BLaER1 treated with 17β-estradiol and CSF1 and Interleukin-3, amounts not matched to agents 10 nM and 100 nM (cell line): ENCODE results near the gene JAG1.
"Not testable (repeated sequence)": the region's sequence is repeated elsewhere in the genome, so short reads cannot be mapped to it uniquely, and the experiment has no call there.

Experiments used
- H3K27ac ChIP-seq, 11 experiments: shearing (Covaris generic); formaldehyde crosslinking; 2 replicates each; pipeline ENCODE4 v1.8.1; 2022
- H3K27me3 ChIP-seq, 11 experiments: shearing (Covaris generic); formaldehyde crosslinking; 2 replicates each; pipeline ENCODE4 v1.8.1; 2022
- H3K36me3 ChIP-seq, 11 experiments: shearing (Covaris generic); formaldehyde crosslinking; 2 replicates each; pipeline ENCODE4 v1.8.1; 2022
- H3K4me1 ChIP-seq, 10 experiments: shearing (Covaris generic); formaldehyde crosslinking; 2 replicates each; pipeline ENCODE4 v1.8.1; 2022
- H3K4me2 ChIP-seq, 11 experiments: shearing (Covaris generic); formaldehyde crosslinking; 2 replicates each; pipeline ENCODE4 v1.8.1; 2022
- H3K4me3 ChIP-seq, 10 experiments: shearing (Covaris generic); formaldehyde crosslinking; 2 replicates each; pipeline ENCODE4 v1.8.1; 2022
- H3K9ac ChIP-seq, 11 experiments: shearing (Covaris generic); formaldehyde crosslinking; 2 replicates each; pipeline ENCODE4 v1.8.1; 2022
- H3K9me3 ChIP-seq, 11 experiments: shearing (Covaris generic); formaldehyde crosslinking; replicated peaks in 1 of 11; 2 replicates each; pipeline ENCODE4 v1.8.1; 2022
- H4K20me1 ChIP-seq, 11 experiments: shearing (Covaris generic); formaldehyde crosslinking; 2 replicates each; pipeline ENCODE4 v1.8.1; 2022
- Cebpa-rat ChIP-seq, 11 experiments: shearing (Covaris generic); IDR thresholded peaks; 2 replicates each; pipeline ENCODE4 v1.8.1; 2022

Gene JAG1

DNA sequence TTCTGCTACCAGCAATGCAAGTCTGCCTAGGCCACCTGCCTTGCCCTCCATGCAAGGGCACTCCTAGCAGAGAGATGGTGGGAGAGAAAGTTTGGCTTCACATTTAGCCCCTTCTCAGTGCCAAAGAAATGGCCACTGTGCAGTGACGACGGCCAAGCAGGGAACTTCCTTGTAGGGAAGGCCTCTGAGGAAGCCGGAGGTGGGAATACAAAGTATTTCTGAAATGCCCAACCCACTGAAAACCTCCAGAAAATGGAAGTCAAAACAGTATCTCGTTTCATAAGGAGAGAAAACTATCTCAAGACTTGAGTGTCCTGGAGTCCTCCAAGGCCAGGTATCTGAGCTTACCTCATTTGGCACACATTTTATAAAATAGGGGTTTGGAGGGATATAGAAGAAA is 42.7 kb downstream of the JAG1 start:
- no peak for TF ChIP-seq Cebpa-rat (IDR thresholded peaks at IDR 0.05)
- Histone ChIP-seq H3K4me2 (no peak overlapping the region), H3K9ac (no peak overlapping the region), H4K20me1 (peaks cover 0 to 6% (median 0%) of the 10 kb centered on the region in 11 experiments; a peak in 1 of 22 replicates), H3K27ac (no peak overlapping the region), H3K27me3 (peaks cover 0 to 20% (median 0%) of the 10 kb centered on the region in 11 experiments; a peak in 4 of 22 replicates), H3K4me1 (peaks cover 23 to 40% (median 32%) of the 10 kb centered on the region in 10 experiments), H3K36me3 (peaks cover 0 to 5% (median 0%) of the 10 kb centered on the region in 11 experiments; a peak in 2 of 22 replicates), H3K4me3 (no peak overlapping the region), H3K9me3 (no peaks in the 10 kb centered on the region)

DNA sequence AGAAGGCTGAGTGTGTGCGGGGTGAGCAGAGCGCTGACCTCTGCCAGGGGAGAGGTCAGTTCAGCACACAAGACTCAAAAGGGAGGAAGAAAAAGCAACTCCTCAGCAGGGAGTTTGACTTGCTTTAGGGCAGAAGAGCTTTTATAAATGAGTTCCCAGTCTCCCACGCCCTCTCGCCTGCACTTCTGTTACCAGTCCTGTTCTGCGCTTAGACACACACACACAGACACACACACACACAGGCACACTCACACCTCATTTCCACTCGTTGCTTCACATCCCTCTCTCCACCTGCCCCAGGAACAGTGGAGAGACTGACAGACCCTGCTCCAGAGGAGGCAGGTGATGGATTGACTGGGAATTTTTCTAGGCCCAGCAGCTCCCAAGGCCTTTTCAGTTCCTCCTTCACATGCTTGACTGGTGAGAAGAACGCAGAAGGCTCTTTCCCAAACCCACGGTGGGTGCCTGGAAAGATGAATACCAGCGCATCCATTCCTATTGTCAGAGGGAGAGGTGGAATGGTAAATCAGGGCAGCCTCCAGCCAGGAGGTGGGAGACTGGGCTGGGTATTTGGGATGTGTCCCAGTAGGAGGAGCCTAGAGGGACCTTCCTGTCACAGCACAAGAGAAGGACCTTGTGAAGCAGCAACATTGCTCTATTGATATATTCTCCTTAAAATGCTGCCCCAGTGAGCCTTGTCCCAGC is 43.7 kb downstream of the JAG1 start:
- Histone ChIP-seq H3K4me3 (no peak overlapping the region), H3K27me3 (peaks cover 0 to 20% (median 0%) of the 10 kb centered on the region in 11 experiments; a peak in 4 of 22 replicates), H3K9ac (no peak overlapping the region), H4K20me1 (peaks cover 0 to 6% (median 0%) of the 10 kb centered on the region in 11 experiments; a peak in 1 of 22 replicates), H3K4me2 (no peak overlapping the region), H3K4me1 (peaks cover 16 to 30% (median 21%) of the 10 kb centered on the region in 10 experiments), H3K27ac (no peak overlapping the region), H3K9me3 (no peaks in the 10 kb centered on the region), H3K36me3 (peaks cover 0 to 5% (median 0%) of the 10 kb centered on the region in 11 experiments; a peak in 2 of 22 replicates)
- no peak for TF ChIP-seq Cebpa-rat (IDR thresholded peaks at IDR 0.05)

GRCh38 chr20:10626896-10627295 is 46.9 kb downstream of the JAG1 start:
- H3K4me3 ChIP-seq, result no peak overlapping the region
- H3K36me3 ChIP-seq, result peaks cover 0 to 14% (median 6%) of the 10 kb centered on the region in 11 experiments; a peak in 8 of 22 replicates
- TF ChIP-seq Cebpa-rat (IDR thresholded peaks at IDR 0.05), result no peak
- no peak overlapping the region for H3K27ac ChIP-seq
- H3K4me1 ChIP-seq, result peaks cover 0 to 6% (median 0%) of the 10 kb centered on the region in 10 experiments; a peak in 1 of 20 replicates
- H3K27me3 ChIP-seq, result no peaks in the 10 kb centered on the region
- no peaks in the 10 kb centered on the region for H4K20me1 ChIP-seq
- no peak overlapping the region for H3K9ac ChIP-seq
- 0 out of 22 replicates have a peak, but pooled peaks cover 0 to 6% (median 0%) of the 10 kb centered on the region in 11 experiments for H3K9me3 ChIP-seq
- H3K4me2 ChIP-seq, result no peak overlapping the region

DNA sequence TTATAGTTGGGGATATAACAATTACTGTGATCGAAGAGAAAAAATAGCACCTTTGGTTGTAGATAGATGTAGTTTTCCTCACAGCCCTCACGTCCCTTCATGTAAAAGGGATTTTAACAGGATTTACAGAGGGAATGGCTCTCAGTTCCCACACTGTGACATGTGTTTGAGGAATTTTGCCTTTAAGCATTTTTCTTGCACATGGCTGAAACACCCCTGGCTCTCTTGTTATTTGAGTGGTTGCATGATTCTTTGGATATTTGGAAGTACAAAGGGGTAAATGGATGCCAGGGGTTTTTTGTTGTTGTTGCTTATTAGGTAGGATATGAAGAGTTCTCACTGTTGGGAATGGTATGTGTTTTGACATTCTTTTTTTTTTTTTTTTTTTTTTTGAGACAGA is 48.2 kb downstream of the JAG1 start:
- no peak overlapping the region for H3K9ac ChIP-seq
- H4K20me1 ChIP-seq, result no peaks in the 10 kb centered on the region
- H3K27me3 ChIP-seq, result no peaks in the 10 kb centered on the region
- peaks cover 0 to 14% (median 6%) of the 10 kb centered on the region in 11 experiments; a peak in 8 of 22 replicates for H3K36me3 ChIP-seq
- H3K4me2 ChIP-seq, result no peak overlapping the region
- H3K4me3 ChIP-seq, result no peak overlapping the region
- H3K9me3 ChIP-seq, result 0 out of 22 replicates have a peak, but pooled peaks cover 0 to 6% (median 0%) of the 10 kb centered on the region in 11 experiments
- TF ChIP-seq Cebpa-rat (IDR thresholded peaks at IDR 0.05), result no peak
- H3K27ac ChIP-seq, result no peak overlapping the region
- peaks cover 0 to 6% (median 0%) of the 10 kb centered on the region in 10 experiments; a peak in 2 of 20 replicates for H3K4me1 ChIP-seq

DNA sequence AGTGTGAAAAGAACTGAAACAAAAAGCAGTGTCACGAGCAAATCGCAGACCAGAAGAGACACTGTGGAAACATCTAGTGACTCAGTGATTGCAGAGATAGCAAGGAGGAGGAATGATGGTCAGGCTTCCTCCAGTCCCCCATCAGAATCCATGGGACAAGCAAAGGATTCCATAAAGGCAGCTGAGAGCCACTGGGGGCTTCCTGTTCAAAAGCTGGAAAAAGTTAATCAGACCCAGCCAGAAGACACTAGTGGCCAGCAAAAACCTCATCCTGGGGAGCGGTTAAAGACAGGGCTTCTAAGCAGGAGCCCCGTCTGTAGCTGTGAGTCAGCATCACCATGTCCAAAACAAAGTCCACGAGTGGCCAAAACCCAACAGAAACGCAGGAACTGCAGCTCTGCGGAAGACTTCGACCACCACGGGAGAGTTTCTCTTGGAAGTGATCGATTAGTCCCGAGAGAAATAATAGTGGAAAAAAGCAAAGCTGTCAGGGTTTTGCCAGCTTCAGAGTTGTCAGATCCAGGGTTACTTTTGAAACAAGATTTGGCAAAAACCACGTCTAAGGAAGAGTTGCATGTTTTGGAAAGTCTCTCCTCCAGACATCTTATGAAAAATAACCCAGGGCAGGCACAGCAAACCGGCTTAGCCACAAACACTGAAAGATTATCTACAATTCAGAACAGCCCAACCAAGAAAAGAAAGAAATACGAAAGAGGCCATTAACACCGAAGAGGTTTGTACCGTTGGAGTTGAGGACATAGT is 51.0 kb downstream of the JAG1 start:
- Histone ChIP-seq H3K4me3 (no peak overlapping the region), H3K9ac (no peak overlapping the region), H3K36me3 (peaks cover 0 to 14% (median 6%) of the 10 kb centered on the region in 11 experiments; a peak in 8 of 22 replicates), H3K27ac (no peak overlapping the region), H3K9me3 (0 out of 22 replicates have a peak, but pooled peaks cover 0 to 6% (median 0%) of the 10 kb centered on the region in 11 experiments), H4K20me1 (no peaks in the 10 kb centered on the region), H3K4me1 (no peaks in the 10 kb centered on the region; a peak in 1 of 20 replicates), H3K4me2 (no peak overlapping the region), H3K27me3 (no peaks in the 10 kb centered on the region)
- TF ChIP-seq Cebpa-rat (IDR thresholded peaks at IDR 0.05), result no peak

DNA sequence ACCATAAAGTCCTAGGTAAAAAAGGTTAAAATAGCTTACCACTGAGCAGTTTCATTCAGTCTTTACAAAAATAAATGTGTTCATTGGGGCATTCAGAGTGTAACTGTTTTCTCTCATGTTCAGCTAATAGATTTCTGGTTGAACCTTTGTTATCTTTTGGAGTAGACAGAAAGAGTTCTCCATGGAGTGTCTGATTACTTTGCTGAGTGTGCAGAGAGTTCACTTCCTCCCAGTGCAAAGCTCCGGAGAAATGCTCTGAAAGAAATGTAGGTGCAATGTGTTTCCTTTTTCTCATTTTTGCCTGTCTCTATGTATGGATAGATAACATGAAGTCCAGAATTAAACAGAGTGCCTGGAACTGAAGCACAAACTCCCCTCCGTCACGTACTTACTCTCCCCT is 52.6 kb downstream of the JAG1 start:
- no peak overlapping the region for H3K4me2 ChIP-seq
- no peak overlapping the region for H3K27ac ChIP-seq

DNA sequence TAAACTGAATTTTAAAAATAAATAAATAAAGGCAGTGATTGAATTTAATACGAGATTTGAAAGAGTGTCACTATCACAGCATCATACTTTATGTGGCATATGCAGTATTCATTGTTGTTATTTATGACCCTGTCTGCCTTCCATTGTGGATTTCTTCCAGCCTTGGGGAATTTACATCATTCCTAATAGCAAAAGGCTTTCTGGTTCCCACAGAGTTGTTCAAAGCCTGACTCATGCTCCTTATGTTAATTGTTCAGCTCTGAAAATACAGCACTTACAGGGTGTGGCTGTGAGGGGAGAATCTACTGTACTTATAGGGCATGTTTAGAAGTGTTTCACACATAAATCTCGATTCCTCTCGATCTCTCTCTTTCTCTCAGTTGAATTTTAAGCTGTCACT is 54.4 kb downstream of the JAG1 start:
- 0 out of 22 replicates have a peak, but pooled peaks cover 0 to 6% (median 0%) of the 10 kb centered on the region in 11 experiments for H3K9me3 ChIP-seq
- TF ChIP-seq Cebpa-rat (IDR thresholded peaks at IDR 0.05), result no peak
- no peaks in the 10 kb centered on the region for H4K20me1 ChIP-seq
- peaks cover 0 to 16% (median 6%) of the 10 kb centered on the region in 11 experiments; a peak in 8 of 22 replicates for H3K36me3 ChIP-seq
- no peak overlapping the region for H3K4me2 ChIP-seq
- no peak overlapping the region for H3K4me3 ChIP-seq
- H3K9ac ChIP-seq, result no peak overlapping the region
- no peaks in the 10 kb centered on the region; a peak in 1 of 20 replicates for H3K4me1 ChIP-seq
- no peaks in the 10 kb centered on the region for H3K27me3 ChIP-seq
- H3K27ac ChIP-seq, result no peak overlapping the region

More for the DNA sequence above, 52.6 kb downstream of the JAG1 start:
- Histone ChIP-seq H3K9ac (no peak overlapping the region), H3K4me3 (no peak overlapping the region), H4K20me1 (no peaks in the 10 kb centered on the region), H3K9me3 (0 out of 22 replicates have a peak, but pooled peaks cover 0 to 6% (median 0%) of the 10 kb centered on the region in 11 experiments), H3K27me3 (no peaks in the 10 kb centered on the region), H3K36me3 (peaks cover 0 to 14% (median 6%) of the 10 kb centered on the region in 11 experiments; a peak in 8 of 22 replicates), H3K4me1 (no peaks in the 10 kb centered on the region; a peak in 1 of 20 replicates)
- no peak for TF ChIP-seq Cebpa-rat (IDR thresholded peaks at IDR 0.05)

DNA sequence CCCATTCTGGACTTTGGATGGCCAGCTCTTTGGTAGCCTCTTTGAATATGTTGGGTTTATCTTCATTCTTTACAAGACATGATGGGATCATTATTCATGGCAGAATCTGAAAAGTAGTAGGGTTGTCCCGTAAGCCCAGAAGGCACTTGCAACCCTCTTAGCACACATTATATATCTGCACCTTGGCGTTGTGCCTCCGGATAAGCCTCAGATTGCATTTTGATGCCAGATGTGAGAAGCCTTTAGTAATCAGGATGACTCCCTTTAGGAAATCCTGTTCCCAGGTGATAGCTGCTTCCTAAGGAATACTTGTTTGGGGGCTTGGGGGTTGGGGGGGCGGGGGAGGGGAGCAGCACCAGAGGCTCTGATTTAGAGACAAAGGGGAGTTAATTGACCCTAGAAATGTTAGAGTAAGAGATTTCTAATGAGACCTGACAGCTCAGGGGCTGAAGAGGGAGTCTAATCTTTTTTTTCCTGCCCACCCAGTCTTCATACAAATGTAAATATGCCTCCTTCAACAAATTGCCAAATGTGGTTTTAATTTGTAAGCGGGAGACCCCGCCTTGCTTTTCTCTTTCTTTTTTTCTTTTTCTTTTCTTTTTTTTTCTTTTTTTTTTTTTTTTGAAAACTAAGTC is 55.1 kb downstream of the JAG1 start:
- H3K4me1 ChIP-seq, result no peaks in the 10 kb centered on the region; a peak in 1 of 20 replicates
- no peak overlapping the region for H3K27ac ChIP-seq
- H3K9ac ChIP-seq, result no peak overlapping the region
- 0 out of 22 replicates have a peak, but pooled peaks cover 0 to 3% (median 0%) of the 10 kb centered on the region in 11 experiments for H3K9me3 ChIP-seq
- H3K4me3 ChIP-seq, result no peak overlapping the region
- peaks cover 0 to 19% (median 3%) of the 10 kb centered on the region in 11 experiments; a peak in 8 of 22 replicates for H3K36me3 ChIP-seq
- no peaks in the 10 kb centered on the region for H4K20me1 ChIP-seq
- no peaks in the 10 kb centered on the region for H3K27me3 ChIP-seq
- TF ChIP-seq Cebpa-rat (IDR thresholded peaks at IDR 0.05), result no peak
- no peak overlapping the region for H3K4me2 ChIP-seq

- H3K27me3 ChIP-seq, H4K20me1 ChIP-seq, H3K9ac ChIP-seq, H3K27ac ChIP-seq, H3K4me3 ChIP-seq, H3K4me1 ChIP-seq, H3K9me3 ChIP-seq, H3K4me2 ChIP-seq: not testable (repeated sequence)
- H3K36me3 ChIP-seq, result peaks cover 0 to 11% (median 0%) of the 10 kb centered on the region in 11 experiments; a peak in 4 of 22 replicates
Measured at GRCh38 chr20:10617549-10618133, 56.2 kb downstream of the JAG1 start.
